ENCODE results near the gene RPS2.

The RPS2 gene

DNA sequence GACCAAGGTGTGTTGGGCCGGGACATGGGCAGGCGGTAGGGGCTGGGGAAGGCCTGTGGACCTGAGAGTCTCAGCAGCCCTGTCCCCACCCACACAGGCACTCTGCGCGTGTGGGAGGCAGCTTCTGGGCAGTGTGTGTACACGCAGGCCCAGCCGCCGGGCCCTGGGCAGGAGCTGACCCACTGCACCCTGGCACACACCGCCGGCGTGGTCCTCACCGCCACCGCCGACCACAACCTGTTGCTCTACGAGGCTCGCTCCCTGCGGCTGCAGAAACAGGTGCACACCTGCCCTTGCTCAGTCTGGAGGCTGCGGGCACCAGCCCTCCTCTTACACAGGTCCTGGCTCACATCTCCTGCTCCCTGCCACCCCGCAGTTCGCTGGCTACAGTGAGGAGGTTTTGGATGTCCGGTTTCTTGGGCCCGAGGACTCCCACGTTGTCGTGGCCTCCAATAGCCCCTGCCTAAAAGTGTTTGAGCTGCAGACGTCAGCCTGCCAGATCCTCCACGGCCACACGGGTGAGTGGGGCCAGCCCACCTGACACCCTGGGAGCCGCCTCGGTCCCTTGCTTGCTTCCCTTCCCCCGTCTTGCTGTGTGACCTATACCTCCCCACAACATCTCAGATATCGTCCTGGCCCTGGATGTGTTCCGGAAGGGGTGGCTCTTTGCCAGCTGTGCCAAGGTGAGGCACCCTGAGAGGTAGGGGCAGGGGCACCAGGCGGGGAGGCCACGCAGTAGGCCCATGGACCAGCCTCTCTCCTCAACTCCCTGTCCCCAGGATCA lies 11.0 kb upstream of the RPS2 start:
- Histone ChIP-seq H3K36me3 (ENCODE audit: control insufficient read depth, insufficient read depth, low read length) (peaks cover 48% of the 10 kb centered on the region), H3K9me3 (ENCODE audit: control insufficient read depth, low read length) (no peaks in the 10 kb centered on the region), H3K27ac (ENCODE audit: insufficient read depth, low read length, poor library complexity, severe bottlenecking) (no peak overlapping the region), H3K4me1 (ENCODE audit: control insufficient read depth, insufficient read depth, low read length, poor library complexity, severe bottlenecking) (peaks cover 21% of the 10 kb centered on the region), H3K4me3 (ENCODE audit: insufficient read depth, low read depth, low read length, poor library complexity, severe bottlenecking) (no peak overlapping the region), H3K27me3 (replicated peaks; ENCODE audit: control insufficient read depth, insufficient read depth, low read length, poor library complexity, severe bottlenecking) (peaks cover 3% of the 10 kb centered on the region)
- no peak for DNase-seq

DNA sequence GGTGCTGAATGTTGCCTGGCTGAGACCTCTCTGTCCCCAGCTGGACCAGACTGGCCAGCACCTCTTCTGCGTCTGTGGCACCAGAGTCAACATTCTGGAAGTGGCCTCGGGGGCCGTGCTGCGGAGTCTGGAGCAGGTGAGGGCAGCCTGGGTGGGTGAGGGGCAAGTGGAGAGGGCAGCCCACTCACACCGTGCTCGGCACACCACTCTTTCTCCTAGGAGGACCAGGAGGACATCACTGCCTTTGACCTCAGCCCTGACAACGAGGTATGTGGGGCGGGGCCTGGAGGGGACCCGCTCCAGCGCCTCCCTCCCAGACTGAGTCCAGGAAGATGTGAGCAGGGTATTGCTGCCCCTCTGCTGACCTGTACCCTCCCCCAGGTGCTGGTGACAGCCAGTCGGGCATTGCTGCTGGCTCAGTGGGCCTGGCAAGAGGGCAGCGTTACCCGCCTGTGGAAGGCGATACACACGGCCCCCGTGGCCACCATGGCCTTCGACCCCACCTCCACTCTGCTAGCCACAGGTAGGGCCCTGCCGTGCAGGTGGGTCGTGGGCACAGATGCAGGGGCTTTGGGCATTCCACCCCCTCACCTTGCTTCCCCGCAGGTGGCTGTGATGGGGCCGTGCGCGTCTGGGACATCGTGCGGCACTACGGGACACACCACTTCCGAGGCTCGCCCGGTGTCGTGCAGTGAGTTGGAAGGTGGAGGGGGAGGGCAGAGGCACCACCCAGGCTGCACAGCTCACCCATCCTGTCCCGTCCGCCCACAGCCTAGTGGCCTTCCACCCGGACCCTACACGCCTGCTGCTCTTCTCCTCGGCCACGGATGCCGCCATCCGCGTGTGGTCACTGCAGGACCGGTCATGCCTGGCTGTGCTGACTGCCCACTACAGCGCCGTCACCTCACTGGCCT lies 9.8 kb upstream of the RPS2 start:
- Histone ChIP-seq H3K4me1 (ENCODE audit: control insufficient read depth, insufficient read depth, low read length, poor library complexity, severe bottlenecking) (peaks cover 21% of the 10 kb centered on the region), H3K27me3 (replicated peaks; ENCODE audit: control insufficient read depth, insufficient read depth, low read length, poor library complexity, severe bottlenecking) (no peaks in the 10 kb centered on the region), H3K27ac (ENCODE audit: insufficient read depth, low read length, poor library complexity, severe bottlenecking) (no peak overlapping the region), H3K9me3 (ENCODE audit: control insufficient read depth, low read length) (no peaks in the 10 kb centered on the region), H3K4me3 (ENCODE audit: insufficient read depth, low read depth, low read length, poor library complexity, severe bottlenecking) (no peak overlapping the region), H3K36me3 (ENCODE audit: control insufficient read depth, insufficient read depth, low read length) (peaks cover 48% of the 10 kb centered on the region)
- DNase-seq: no peak

DNA sequence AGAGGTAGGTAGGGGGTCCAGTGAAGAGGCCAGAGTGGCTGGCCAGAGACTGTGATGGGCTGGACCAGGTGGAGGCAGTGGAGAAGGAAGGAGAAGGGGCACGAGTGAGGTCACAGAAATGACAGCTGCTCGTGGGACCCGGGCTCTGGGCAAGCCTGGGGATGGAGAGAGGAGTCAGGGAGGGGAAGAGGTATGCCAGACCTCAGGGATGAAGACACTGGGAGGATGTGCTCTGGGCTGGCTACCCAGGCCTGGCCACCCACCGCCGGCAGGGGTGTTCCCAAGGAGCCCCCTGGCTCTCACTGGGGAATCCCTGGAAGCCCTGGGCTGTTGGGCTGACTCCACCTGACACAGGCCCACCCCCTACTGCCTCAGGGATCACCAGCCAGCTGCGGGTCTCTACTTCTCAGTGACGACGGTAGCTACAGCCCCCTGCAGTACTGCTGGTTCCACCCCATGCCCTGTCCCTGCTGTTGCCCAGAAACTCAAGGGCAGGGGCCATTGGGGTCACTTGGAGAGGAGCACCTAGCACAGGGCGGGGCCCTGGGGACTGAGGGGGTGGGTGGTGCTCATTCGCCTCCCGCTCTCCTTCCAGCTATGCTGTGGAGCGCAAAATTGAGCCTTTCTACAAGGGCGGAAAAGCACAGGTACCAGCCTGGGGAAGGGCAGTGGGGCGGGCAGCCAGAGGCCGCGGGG lies 9.0 kb upstream of the RPS2 start:
- H3K4me3 ChIP-seq (ENCODE audit: insufficient read depth, low read depth, low read length, poor library complexity, severe bottlenecking): no peak overlapping the region
- DNase-seq: no peak
- peaks cover 46% of the 10 kb centered on the region for H3K36me3 ChIP-seq (ENCODE audit: control insufficient read depth, insufficient read depth, low read length)
- H3K9me3 ChIP-seq (ENCODE audit: control insufficient read depth, low read length): no peaks in the 10 kb centered on the region
- peaks cover 17% of the 10 kb centered on the region for H3K4me1 ChIP-seq (ENCODE audit: control insufficient read depth, insufficient read depth, low read length, poor library complexity, severe bottlenecking)
- no peak overlapping the region for H3K27ac ChIP-seq (ENCODE audit: insufficient read depth, low read length, poor library complexity, severe bottlenecking)
- no peaks in the 10 kb centered on the region for H3K27me3 ChIP-seq (replicated peaks; ENCODE audit: control insufficient read depth, insufficient read depth, low read length, poor library complexity, severe bottlenecking)

DNA sequence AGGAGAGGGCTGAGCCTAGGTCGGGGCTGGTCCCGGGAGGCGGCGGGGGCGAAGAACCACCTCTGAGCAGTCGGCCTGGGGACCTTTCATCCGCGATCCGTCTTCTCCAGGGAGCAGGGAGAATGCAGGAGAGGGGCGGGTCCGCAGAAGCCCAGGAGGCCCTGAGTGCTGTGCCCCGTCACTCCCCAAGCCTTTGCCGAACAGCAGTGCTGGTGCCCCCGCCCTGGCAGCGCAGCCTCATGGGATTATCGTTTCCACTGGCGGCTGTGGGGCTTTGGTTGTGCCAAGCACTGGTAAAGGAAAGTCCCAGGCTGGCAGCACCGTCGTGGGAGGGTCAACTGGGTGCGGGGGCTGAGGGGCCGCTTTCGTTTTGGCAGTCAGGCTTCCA lies 7.9 kb upstream of the RPS2 start:
- DNase-seq: no peak
- H3K4me3 ChIP-seq (ENCODE audit: insufficient read depth, low read depth, low read length, poor library complexity, severe bottlenecking): peak overlapping the region; percentile 82
- H3K27ac ChIP-seq (ENCODE audit: insufficient read depth, low read length, poor library complexity, severe bottlenecking): peak overlapping the region; percentile 80
- H3K27me3 ChIP-seq (replicated peaks; ENCODE audit: control insufficient read depth, insufficient read depth, low read length, poor library complexity, severe bottlenecking): no peaks in the 10 kb centered on the region
- H3K4me1 ChIP-seq (ENCODE audit: control insufficient read depth, insufficient read depth, low read length, poor library complexity, severe bottlenecking): peaks cover 17% of the 10 kb centered on the region
- H3K9me3 ChIP-seq (ENCODE audit: control insufficient read depth, low read length): no peaks in the 10 kb centered on the region
- peaks cover 35% of the 10 kb centered on the region for H3K36me3 ChIP-seq (ENCODE audit: control insufficient read depth, insufficient read depth, low read length)

DNA sequence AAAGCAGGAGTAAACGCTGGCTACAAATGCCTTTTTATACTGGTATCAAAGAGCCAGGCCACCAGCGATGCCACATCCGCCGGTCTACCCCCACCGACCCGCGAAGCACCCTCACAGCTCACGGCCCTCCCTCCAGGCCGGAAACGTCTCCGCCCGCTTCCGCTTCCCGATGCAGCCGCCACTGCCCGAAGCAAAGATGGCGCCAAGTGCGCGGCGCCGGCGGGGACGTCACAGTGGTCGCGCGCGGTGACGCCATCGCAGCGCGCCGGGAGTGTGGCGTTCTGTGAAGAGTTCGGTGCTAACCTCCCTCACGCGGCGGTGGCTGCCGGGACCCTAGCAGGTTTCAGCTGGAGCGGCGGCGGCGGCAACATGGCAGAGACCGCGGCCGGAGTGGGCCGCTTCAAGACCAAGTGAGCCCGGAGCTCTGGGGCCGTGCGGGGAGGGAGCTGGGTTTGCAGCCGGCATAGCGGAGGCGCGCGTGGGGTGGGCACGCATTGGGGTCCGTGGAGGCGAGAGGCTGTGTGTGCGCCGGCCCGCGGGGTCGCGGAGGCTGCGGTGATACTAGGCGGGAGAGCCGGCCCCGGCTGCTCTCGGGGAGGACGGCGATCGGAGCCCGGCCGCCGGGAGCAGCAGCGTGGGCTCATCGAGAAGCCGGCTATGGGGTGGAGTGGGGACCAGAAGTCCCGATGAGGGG lies 7.3 kb upstream of the RPS2 start, which contains the start of gene TBL3:
Gene TBL3 (plus strand): TSS at position 258 of the 694 bp plus-strand sequence. CDS start 112 bp downstream, at position 370.
- peak; percentile 94 to 96 (median 95) for DNase-seq
- peaks cover 17% of the 10 kb centered on the region for H3K4me1 ChIP-seq (ENCODE audit: control insufficient read depth, insufficient read depth, low read length, poor library complexity, severe bottlenecking)
- H3K4me3 ChIP-seq (ENCODE audit: insufficient read depth, low read depth, low read length, poor library complexity, severe bottlenecking): peak within 1 kb of the TSS; percentile 82
- H3K36me3 ChIP-seq (ENCODE audit: control insufficient read depth, insufficient read depth, low read length): peaks cover 29% of the 10 kb centered on the region
- H3K9me3 ChIP-seq (ENCODE audit: control insufficient read depth, low read length): no peaks in the 10 kb centered on the region
- H3K27me3 ChIP-seq (replicated peaks; ENCODE audit: control insufficient read depth, insufficient read depth, low read length, poor library complexity, severe bottlenecking): no peaks in the 10 kb centered on the region
- H3K27ac ChIP-seq (ENCODE audit: insufficient read depth, low read length, poor library complexity, severe bottlenecking): peak within 1 kb of the TSS; percentile 80

DNA sequence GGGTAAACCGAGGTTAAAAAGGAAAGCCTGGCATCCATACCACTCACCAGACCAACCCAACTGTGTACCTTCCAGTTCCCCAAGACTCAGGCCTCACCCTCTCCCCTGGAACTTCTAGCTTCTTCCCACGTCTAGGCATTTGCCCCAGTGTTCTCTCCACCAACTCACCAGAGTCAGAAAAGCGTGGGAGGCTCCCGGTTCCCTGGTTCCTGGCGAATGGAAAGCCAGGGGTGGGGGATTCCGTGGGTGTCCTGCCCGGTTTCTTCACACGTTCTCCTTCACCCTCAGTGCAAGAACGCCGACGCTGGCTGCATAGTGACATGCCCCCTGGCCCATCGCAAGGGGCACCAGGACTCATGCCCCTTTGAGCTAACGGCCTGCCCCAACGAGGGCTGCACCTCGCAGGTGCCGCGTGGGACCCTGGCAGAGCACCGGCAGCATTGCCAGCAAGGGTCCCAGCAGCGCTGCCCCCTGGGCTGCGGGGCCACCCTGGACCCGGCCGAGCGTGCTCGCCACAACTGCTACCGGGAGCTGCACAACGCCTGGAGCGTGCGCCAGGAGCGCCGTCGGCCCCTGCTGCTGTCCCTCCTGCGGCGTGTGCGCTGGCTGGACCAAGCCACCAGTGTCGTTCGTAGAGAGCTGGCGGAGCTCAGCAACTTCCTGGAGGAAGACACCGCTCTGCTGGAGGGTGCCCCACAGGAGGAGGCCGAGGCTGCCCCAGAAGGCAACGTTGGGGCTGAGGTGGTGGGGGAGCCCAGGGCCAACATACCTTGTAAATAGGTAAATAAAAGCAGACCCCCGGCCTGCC lies 3.7 kb upstream of the RPS2 start:
- Histone ChIP-seq H3K27me3 (replicated peaks; ENCODE audit: control insufficient read depth, insufficient read depth, low read length, poor library complexity, severe bottlenecking) (no peaks in the 10 kb centered on the region), H3K4me3 (ENCODE audit: insufficient read depth, low read depth, low read length, poor library complexity, severe bottlenecking) (no peak overlapping the region), H3K9me3 (ENCODE audit: control insufficient read depth, low read length) (no peaks in the 10 kb centered on the region), H3K4me1 (ENCODE audit: control insufficient read depth, insufficient read depth, low read length, poor library complexity, severe bottlenecking) (peaks cover 34% of the 10 kb centered on the region), H3K27ac (ENCODE audit: insufficient read depth, low read length, poor library complexity, severe bottlenecking) (no peak overlapping the region), H3K36me3 (ENCODE audit: control insufficient read depth, insufficient read depth, low read length) (no peaks in the 10 kb centered on the region)
- no peak for DNase-seq

DNA sequence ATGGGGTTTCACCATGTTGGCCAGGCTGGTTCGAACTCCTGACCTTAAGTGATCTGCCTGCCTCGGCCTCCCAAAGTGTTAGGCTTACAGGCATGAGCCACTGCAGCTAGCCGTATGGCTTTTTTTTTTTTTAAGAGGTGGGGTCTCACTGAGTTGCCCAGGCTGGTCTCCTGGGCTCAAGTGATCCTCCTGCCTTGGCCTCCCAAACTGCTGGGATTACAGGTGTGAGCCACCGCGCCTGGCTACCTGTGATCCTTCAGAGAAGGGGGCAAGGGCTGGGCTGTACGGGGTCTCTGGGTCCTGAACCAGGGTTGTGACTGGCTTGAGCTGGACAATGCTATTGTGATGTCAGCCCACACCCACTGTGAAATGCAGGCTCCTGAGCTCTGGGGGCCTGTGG lies 1.8 kb upstream of the RPS2 start, which contains the start of gene RNF151:
Gene RNF151 (plus strand): TSS at position 397 of the 400 bp plus-strand sequence. CDS start 26 bp downstream, outside the sequence.
- no peak for DNase-seq
- no peaks in the 10 kb centered on the region for H3K27me3 ChIP-seq (replicated peaks; ENCODE audit: control insufficient read depth, insufficient read depth, low read length, poor library complexity, severe bottlenecking)
- H3K27ac ChIP-seq (ENCODE audit: insufficient read depth, low read length, poor library complexity, severe bottlenecking): peak within 1 kb of the TSS; percentile 97
- peaks cover 15% of the 10 kb centered on the region for H3K36me3 ChIP-seq (ENCODE audit: control insufficient read depth, insufficient read depth, low read length)
- H3K4me1 ChIP-seq (ENCODE audit: control insufficient read depth, insufficient read depth, low read length, poor library complexity, severe bottlenecking): peaks cover 32% of the 10 kb centered on the region
- peak within 1 kb of the TSS; percentile 77 for H3K4me3 ChIP-seq (ENCODE audit: insufficient read depth, low read depth, low read length, poor library complexity, severe bottlenecking)
- no peaks in the 10 kb centered on the region for H3K9me3 ChIP-seq (ENCODE audit: control insufficient read depth, low read length)

DNA sequence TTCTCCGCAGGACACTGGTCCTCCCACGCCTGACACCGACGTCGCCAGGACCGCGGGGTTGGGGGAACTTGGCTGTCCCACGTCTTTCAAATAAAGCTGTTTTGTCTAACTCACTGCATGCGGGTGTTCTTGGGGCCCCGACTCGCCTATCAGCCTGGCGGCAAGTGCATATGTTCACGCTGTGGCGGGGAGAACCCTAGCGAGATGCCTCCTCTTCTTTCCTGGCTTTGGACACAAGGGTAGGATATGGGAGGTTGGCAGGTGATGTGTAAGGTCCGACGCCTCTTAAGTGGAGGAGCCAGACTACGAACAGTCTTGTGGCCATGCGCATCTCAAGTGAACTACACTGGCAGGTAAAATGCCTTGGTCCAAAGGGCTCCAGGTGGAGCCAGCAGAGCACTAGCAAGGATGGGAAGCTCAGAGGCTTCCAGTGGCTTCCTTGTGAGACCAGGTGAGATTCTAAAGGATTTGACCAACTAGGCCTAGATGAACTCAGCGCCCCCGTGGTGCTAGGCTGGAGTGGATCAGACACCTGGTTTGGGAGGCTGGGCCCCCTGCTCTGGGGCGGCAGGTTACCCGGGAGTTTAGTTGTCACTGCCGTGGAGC lies 873 bp upstream of the RPS2 start:
- peak overlapping the region; percentile 97 for H3K27ac ChIP-seq (ENCODE audit: insufficient read depth, low read length, poor library complexity, severe bottlenecking)
- H3K9me3 ChIP-seq (ENCODE audit: control insufficient read depth, low read length): no peaks in the 10 kb centered on the region
- no peak for DNase-seq
- peak overlapping the region; percentile 77 for H3K4me3 ChIP-seq (ENCODE audit: insufficient read depth, low read depth, low read length, poor library complexity, severe bottlenecking)
- no peaks in the 10 kb centered on the region for H3K27me3 ChIP-seq (replicated peaks; ENCODE audit: control insufficient read depth, insufficient read depth, low read length, poor library complexity, severe bottlenecking)
- H3K36me3 ChIP-seq (ENCODE audit: control insufficient read depth, insufficient read depth, low read length): peaks cover 15% of the 10 kb centered on the region
- H3K4me1 ChIP-seq (ENCODE audit: control insufficient read depth, insufficient read depth, low read length, poor library complexity, severe bottlenecking): peaks cover 35% of the 10 kb centered on the region

Data from effector memory CD4-positive, alpha-beta T cell (primary cell).